Heart left ventricle (tissue), 16 donors: ENCODE measurements around the gene ACOXL. TPM values are rescaled to one million over a fixed set of nuclear protein-coding genes. Genes with fewer than 3 reads are reported as not detected.
"Not testable (repeated sequence)": the region's sequence is repeated elsewhere in the genome, so short reads cannot be mapped to it uniquely, and the experiment has no call there.

Source experiments
- ATAC-seq, 4 donors: fragments of 200-7000 bp; cut with Tn5 transposase; one replicate each; pipeline ENCODE4 v1.9.1; 2020 to 2022; ENCODE audit warnings: moderate library complexity in 4 of 4, mild to moderate bottlenecking in 3 of 4, moderate number of reproducible peaks in 1 of 4
- DNase-seq, 5 donors: peaks; one replicate each; pipeline ENCODE4 v3.0.0-alpha.2; 2020
- H3K27ac ChIP-seq, 12 donors: fragments of 200-600 bp; sonication (generic) in 4 of 12; one replicate each; pipeline versions ENCODE4 v1.5.0 to v1.8.0; 2016 to 2022; ENCODE audit warnings: mild to moderate bottlenecking in 2 of 12
- H3K27me3 ChIP-seq, 9 donors: fragments of 200-600 bp; sonication (generic) in 2 of 9; one replicate each; pipeline versions ENCODE4 v1.5.1 to v1.8.0; 2016 to 2022; ENCODE audit warnings: mild to moderate bottlenecking in 3 of 9
- H3K36me3 ChIP-seq, 9 donors: fragments of 200-600 bp; sonication (generic) in 2 of 9; one replicate each; pipeline versions ENCODE4 v1.5.0 to v1.8.0; 2018 to 2022; ENCODE audit warnings: mild to moderate bottlenecking in 2 of 9
- H3K4me1 ChIP-seq, 12 donors: fragments of 200-600 bp; sonication (generic) in 4 of 12; one replicate each; pipeline versions ENCODE4 v1.5.0 to v1.8.0; 2016 to 2022; ENCODE audit warnings: mild to moderate bottlenecking in 3 of 12
- H3K4me3 ChIP-seq, 12 donors: fragments of 200-600 bp; sonication (generic) in 4 of 12; one replicate each; pipeline versions ENCODE4 v1.5.0 to v1.8.0; 2017 to 2022; ENCODE audit warnings: mild to moderate bottlenecking in 9 of 12, moderate library complexity in 4 of 12
- H3K9me3 ChIP-seq, 12 donors: fragments of 200-600 bp; sonication (generic) in 4 of 12; one replicate each; pipeline versions ENCODE4 v1.5.0 to v1.8.0; 2016 to 2022; ENCODE audit warnings: mild to moderate bottlenecking in 1 of 12
- CTCF ChIP-seq, 12 donors: fragments of 200-600 bp; sonication (generic) in 4 of 12; IDR thresholded peaks; one replicate each; pipeline versions ENCODE4 v1.5.0 to v1.8.0; 2018 to 2022; ENCODE audit warnings: antibody characterized with exemption in 12 of 12, mild to moderate bottlenecking in 5 of 12
- POLR2A ChIP-seq, 2 donors: fragments of 450-650 bp; IDR thresholded peaks; one replicate each; pipeline ENCODE4 v1.6.1; 2017; ENCODE audit warnings: antibody characterized with exemption in 2 of 2, mild to moderate bottlenecking in 2 of 2, moderate library complexity in 2 of 2
- WGBS, 4 donors: extraction: QIAGEN DNeasy Blood & Tissue Kit in 2 of 4; methylation state at CpG; one replicate each; pipeline versions ENCODE4 v1.1.5 to v1.1.7; 2013 to 2018; 5-methylcytosine and 5-hydroxymethylcytosine counted together
- intact Hi-C, 10 donors: fragments of 100-400 bp; cut with DNase I; formaldehyde crosslinking; loops; one replicate each; pipeline versions ENCODE4 v1.11.1 to v1.14.2; 2022
- polyA plus RNA-seq, 2 donors: library from polyadenylated mRNA; stranded (reverse); fragments of 200-250 nt; gene quantifications; one replicate each; pipeline ENCODE4 v1.2.3, GENCODE V29; 2013
- total RNA-seq, 9 donors: library from RNA; depleted of rRNA in 2 of 9; stranded (reverse); fragments of >200 nt in 2 of 9; fragmentation: NEBNext Ultra II Directional in 3 of 9; extraction: Animal tissue kit (Norgen Biotek cat#: 25700) in 3 of 9; gene quantifications; one replicate each; pipeline versions ENCODE4 v1.1.0 to v1.2.4, GENCODE V29; 2016 to 2023
- donor health status: ischemic (EF 13 %, LVEDD 7.1; RV severe dilation, severe dysfunction).
- donor health status: healthy with polysubstance abuse.
- donor health status: DM: no; HTN: yes; CAD: no.
- donor health status: DM: no; HTN: no; CAD: no.
- donor health status: ischemic (EF 25% LVEDD 6.9; RV normal size, moderate dysfunction).
- donor health status: ischemic (EF 25% LVEDD 5.7; RV mildly dilated, moderate dysfunction).
- donor health status: healthy.
- donor health status: DM: yes; HTN: yes; CAD: no.
- donor health status: ischemic (EF 35%, LVEDD 5.7; RV mildly dilated, moderate dysfunction).
- donor health status: nonischemic (EF 11% LVEDD 7.7; RV severe dilation, severe dysfunction).
- donor health status: DM: yes; HTN: yes; CAD: no.
- donor health status: PGD.
- donor health status: ischemic (EF 29% LVEDD 5.4; RV normal size, mild dysfunction).
- donor health status: nonischemic (EF 23%, LVEDD 6.1; RV moderate dilation, normal function).

The ACOXL gene
- total and polyA plus RNA-seq, 11 donors: 0.25 TPM; not detected in 10

GRCh38 chr2:110959198-110959597 is 226.8 kb downstream of the ACOXL start:
- WGBS, 4 donors: 56 to 69% (median 63%) methylated on average over 7 of the region's 7 CpGs
- Histone ChIP-seq H3K27ac (no peak overlapping the region), H3K27me3 (peaks cover 0 to 6% (median 0%) of the 10 kb centered on the region in 9 donors), H3K4me1 (no peaks in the 10 kb centered on the region), H3K9me3 (no peaks in the 10 kb centered on the region), H3K36me3 (no peaks in the 10 kb centered on the region), H3K4me3 (no peak overlapping the region)
- no peak for DNase-seq
- ATAC-seq: no peak
- TF ChIP-seq CTCF (IDR thresholded peaks at IDR 0.05) (no peak), POLR2A (IDR thresholded peaks at IDR 0.05) (no peak)
- intact Hi-C loops: no loop called here

GRCh38 chr2:110960281-110960680 is 227.9 kb downstream of the ACOXL start:
- intact Hi-C loops: no loop called here
- WGBS, 4 donors: 66 to 82% (median 78%) methylated on average over 10 of the region's 10 CpGs
- no peak for TF ChIP-seq POLR2A (IDR thresholded peaks at IDR 0.05)
- TF ChIP-seq CTCF (IDR thresholded peaks at IDR 0.05): no peak

GRCh38 chr2:110960954-110961353 is 228.6 kb downstream of the ACOXL start:
- TF ChIP-seq CTCF (IDR thresholded peaks at IDR 0.05): no peak
- no peak for TF ChIP-seq POLR2A (IDR thresholded peaks at IDR 0.05)
- H3K27ac ChIP-seq: no peak overlapping the region
- DNase-seq (no peak), ATAC-seq (no peak)
- H3K4me1 ChIP-seq: no peaks in the 10 kb centered on the region
- no peaks in the 10 kb centered on the region for H3K36me3 ChIP-seq
- no peaks in the 10 kb centered on the region for H3K9me3 ChIP-seq
- 69 to 86% (median 76%) methylated on average over 2 of the region's 2 CpGs for WGBS, 4 donors
- intact Hi-C loops: no loop called here
- peaks cover 0 to 7% (median 0%) of the 10 kb centered on the region in 9 donors for H3K27me3 ChIP-seq
- H3K4me3 ChIP-seq: no peak overlapping the region

More at GRCh38 chr2:110960281-110960680, 227.9 kb downstream of the ACOXL start:
- H3K9me3 ChIP-seq: no peaks in the 10 kb centered on the region
- peaks cover 0 to 7% (median 0%) of the 10 kb centered on the region in 9 donors for H3K27me3 ChIP-seq
- no peak overlapping the region for H3K4me3 ChIP-seq
- H3K4me1 ChIP-seq: no peaks in the 10 kb centered on the region
- H3K27ac ChIP-seq: no peak overlapping the region
- no peak for DNase-seq
- H3K36me3 ChIP-seq: no peaks in the 10 kb centered on the region
- no peak for ATAC-seq

GRCh38 chr2:110961643-110962042 is 229.3 kb downstream of the ACOXL start:
- H3K36me3 ChIP-seq: not testable (repeated sequence)
- 76 to 87% (median 86%) methylated on average over 3 of the region's 3 CpGs for WGBS, 4 donors

GRCh38 chr2:110969696-110970095 is 237.3 kb downstream of the ACOXL start:
- intact Hi-C loops: no loop called here
- Histone ChIP-seq H3K27me3 (no peaks in the 10 kb centered on the region), H3K4me3 (no peak overlapping the region), H3K36me3 (no peaks in the 10 kb centered on the region), H3K4me1 (peaks cover 0 to 7% (median 0%) of the 10 kb centered on the region in 12 donors), H3K9me3 (no peaks in the 10 kb centered on the region), H3K27ac (no peak overlapping the region)
- TF ChIP-seq POLR2A (IDR thresholded peaks at IDR 0.05): no peak
- DNase-seq (no peak), ATAC-seq (no peak)
- WGBS, 4 donors: 68 to 83% (median 80%) methylated on average over 2 of the region's 2 CpGs

More at GRCh38 chr2:110961643-110962042, 229.3 kb downstream of the ACOXL start:
- H3K4me1 ChIP-seq, H3K27ac ChIP-seq, H3K27me3 ChIP-seq, ATAC-seq, H3K4me3 ChIP-seq, DNase-seq, intact Hi-C loops, H3K9me3 ChIP-seq: not testable (repeated sequence)
